HEK293 (cell line): ENCODE results near the gene MS4A18.
A peak's percentile ranks its signal among the peaks of the same experiment; 100 is the strongest.

Experiments
- BCL11B ChIP-seq: fragments of 450-650 bp; formaldehyde crosslinking; IDR thresholded peaks from 2 replicates; pipeline ENCODE4 v1.5.1; 2016; ENCODE audit warnings: low read depth, missing biosample characterization, missing genetic modification characterization
- GLI4 ChIP-seq: fragments of 450-650 bp; formaldehyde crosslinking; IDR thresholded peaks from 2 replicates; pipeline ENCODE4 v1.5.1; 2016; ENCODE audit warnings: missing biosample characterization, missing genetic modification characterization
- HOXD13 ChIP-seq: sonication (generic); formaldehyde crosslinking; IDR thresholded peaks from 2 replicates; pipeline ENCODE4 v1.8.0; 2022; ENCODE audit warnings: missing genetic modification reagents, borderline replicate concordance
- KLF16 ChIP-seq: fragments of 450-650 bp; formaldehyde crosslinking; IDR thresholded peaks from 2 replicates; pipeline ENCODE4 v1.5.1; 2017; ENCODE audit warnings: missing biosample characterization, missing genetic modification characterization
- KLF17 ChIP-seq: fragments of 450-650 bp; formaldehyde crosslinking; IDR thresholded peaks from 2 replicates; pipeline ENCODE4 v1.5.1; 2016; ENCODE audit warnings: missing biosample characterization, missing genetic modification characterization
- MYNN ChIP-seq: fragments of 450-650 bp; formaldehyde crosslinking; IDR thresholded peaks from 2 replicates; pipeline ENCODE4 v1.5.1; 2016; ENCODE audit warnings: missing biosample characterization, missing genetic modification characterization, borderline replicate concordance
- MZF1 ChIP-seq: fragments of 450-650 bp; formaldehyde crosslinking; IDR thresholded peaks from 2 replicates; pipeline ENCODE4 v1.5.1; 2017; ENCODE audit warnings: missing biosample characterization, missing genetic modification characterization, borderline replicate concordance
- PRDM1 ChIP-seq: fragments of 450-650 bp; formaldehyde crosslinking; IDR thresholded peaks from 2 replicates; pipeline ENCODE4; 2016; ENCODE audit warnings: missing biosample characterization, missing genetic modification characterization
- RBAK ChIP-seq: fragments of 450-650 bp; formaldehyde crosslinking; IDR thresholded peaks from 2 replicates; pipeline ENCODE4 v1.5.1; 2016; ENCODE audit warnings: missing biosample characterization, missing genetic modification characterization
- SALL2 ChIP-seq: fragments of 450-650 bp; formaldehyde crosslinking; IDR thresholded peaks from 2 replicates; pipeline ENCODE4 v1.5.0; 2017; ENCODE audit warnings: missing biosample characterization, mild to moderate bottlenecking, missing genetic modification characterization, borderline replicate concordance
- SP2 ChIP-seq: fragments of 450-650 bp; formaldehyde crosslinking; IDR thresholded peaks from 2 replicates; pipeline ENCODE4 v1.5.1; 2016; ENCODE audit warnings: missing biosample characterization, missing genetic modification characterization
- TCF7L2 ChIP-seq: IDR thresholded peaks from 2 replicates; pipeline ENCODE4 v1.6.1; 2011; ENCODE audit warnings: low read depth, mild to moderate bottlenecking, inconsistent platforms, low read length, moderate library complexity, borderline replicate concordance
- WT1 ChIP-seq: fragments of 450-650 bp; formaldehyde crosslinking; IDR thresholded peaks from 2 replicates; pipeline ENCODE4 v1.5.1; 2016; ENCODE audit warnings: missing biosample characterization, missing genetic modification characterization
- ZBTB21 ChIP-seq: fragments of 450-650 bp; formaldehyde crosslinking; IDR thresholded peaks from 2 replicates; pipeline ENCODE4 v1.5.1; 2017; ENCODE audit warnings: missing biosample characterization, missing genetic modification characterization
- ZFP41 ChIP-seq: fragments of 450-650 bp; formaldehyde crosslinking; IDR thresholded peaks from 2 replicates; pipeline ENCODE4 v1.5.1; 2016; ENCODE audit warnings: missing biosample characterization, missing genetic modification characterization, borderline replicate concordance
- ZFP69B ChIP-seq: fragments of 450-650 bp; formaldehyde crosslinking; IDR thresholded peaks from 2 replicates; pipeline ENCODE4 v1.5.1; 2016; ENCODE audit warnings: missing biosample characterization, missing genetic modification characterization
- ZIC2 ChIP-seq: fragments of 450-650 bp; formaldehyde crosslinking; IDR thresholded peaks from 2 replicates; pipeline ENCODE4 v1.5.1; 2016; ENCODE audit warnings: missing biosample characterization, missing genetic modification characterization
- ZNF175 ChIP-seq: fragments of 450-650 bp; formaldehyde crosslinking; IDR thresholded peaks from 2 replicates; pipeline ENCODE4 v1.5.1; 2016; ENCODE audit warnings: missing biosample characterization, missing genetic modification characterization
- ZNF214 ChIP-seq: fragments of 450-650 bp; formaldehyde crosslinking; IDR thresholded peaks from 2 replicates; pipeline ENCODE4 v1.5.1; 2017; ENCODE audit warnings: missing biosample characterization, mild to moderate bottlenecking, missing genetic modification characterization, borderline replicate concordance
- ZNF350 ChIP-seq: fragments of 450-650 bp; formaldehyde crosslinking; IDR thresholded peaks from 2 replicates; pipeline ENCODE4 v1.5.0; 2017; ENCODE audit warnings: missing biosample characterization, mild to moderate bottlenecking, missing genetic modification characterization
- ZNF354C ChIP-seq: fragments of 450-650 bp; formaldehyde crosslinking; IDR thresholded peaks from 2 replicates; pipeline ENCODE4 v1.5.1; 2016; ENCODE audit warnings: missing biosample characterization, missing genetic modification characterization, low read depth, borderline replicate concordance
- ZNF391 ChIP-seq: fragments of 450-650 bp; formaldehyde crosslinking; IDR thresholded peaks from 2 replicates; pipeline ENCODE4 v1.5.1; 2016; ENCODE audit warnings: low read depth, missing biosample characterization, missing genetic modification characterization, borderline replicate concordance
- ZNF404 ChIP-seq: fragments of 450-650 bp; formaldehyde crosslinking; IDR thresholded peaks from 2 replicates; pipeline ENCODE4 v1.5.1; 2017; ENCODE audit warnings: missing biosample characterization, missing genetic modification characterization
- ZNF423 ChIP-seq: fragments of 450-650 bp; formaldehyde crosslinking; IDR thresholded peaks from 2 replicates; pipeline ENCODE4 v1.5.1; 2016; ENCODE audit warnings: missing biosample characterization, missing genetic modification characterization
- ZNF433 ChIP-seq: fragments of 450-650 bp; formaldehyde crosslinking; IDR thresholded peaks from 2 replicates; pipeline ENCODE4 v1.5.1; 2016; ENCODE audit warnings: missing biosample characterization, missing genetic modification characterization, low read depth
- ZNF510 ChIP-seq: fragments of 450-650 bp; formaldehyde crosslinking; IDR thresholded peaks from 2 replicates; pipeline ENCODE4 v1.5.1; 2018; ENCODE audit warnings: mild to moderate bottlenecking, missing genetic modification characterization, missing biosample characterization; ENCODE audit not compliant: insufficient replicate concordance
- ZNF521 ChIP-seq: fragments of 450-650 bp; formaldehyde crosslinking; IDR thresholded peaks from 2 replicates; pipeline ENCODE4 v1.5.1; 2017; ENCODE audit warnings: missing biosample characterization, mild to moderate bottlenecking, missing genetic modification characterization
- ZNF530 ChIP-seq: fragments of 450-650 bp; formaldehyde crosslinking; IDR thresholded peaks from 2 replicates; pipeline ENCODE4 v1.5.1; 2016; ENCODE audit warnings: low read depth, missing biosample characterization, missing genetic modification characterization
- ZNF544 ChIP-seq: fragments of 450-650 bp; formaldehyde crosslinking; IDR thresholded peaks from 2 replicates; pipeline ENCODE4 v1.5.0; 2017; ENCODE audit warnings: missing biosample characterization, missing genetic modification characterization
- ZNF600 ChIP-seq: fragments of 450-650 bp; formaldehyde crosslinking; IDR thresholded peaks from 2 replicates; pipeline ENCODE4 v1.5.1; 2016; ENCODE audit warnings: missing biosample characterization, missing genetic modification characterization
- ZNF621 ChIP-seq: fragments of 450-650 bp; formaldehyde crosslinking; IDR thresholded peaks from 2 replicates; pipeline ENCODE4 v1.5.1; 2017; ENCODE audit warnings: missing biosample characterization, missing genetic modification characterization
- ZNF639 ChIP-seq: fragments of 450-650 bp; formaldehyde crosslinking; IDR thresholded peaks from 2 replicates; pipeline ENCODE4 v1.5.1; 2016; ENCODE audit warnings: missing biosample characterization, missing genetic modification characterization
- ZNF670 ChIP-seq: fragments of 450-650 bp; formaldehyde crosslinking; IDR thresholded peaks from 2 replicates; pipeline ENCODE4 v1.5.1; 2016; ENCODE audit warnings: missing biosample characterization, missing genetic modification characterization, low read depth
- ZNF747 ChIP-seq: fragments of 450-650 bp; formaldehyde crosslinking; IDR thresholded peaks from 2 replicates; pipeline ENCODE4 v1.5.1; 2016; ENCODE audit warnings: missing biosample characterization, missing genetic modification characterization
- ZNF785 ChIP-seq: fragments of 450-650 bp; formaldehyde crosslinking; IDR thresholded peaks from 2 replicates; pipeline ENCODE4 v1.5.1; 2016; ENCODE audit warnings: missing biosample characterization, missing genetic modification characterization
- ZNF830 ChIP-seq: fragments of 450-650 bp; IDR thresholded peaks from 2 replicates; pipeline ENCODE4 v1.5.0; 2018; ENCODE audit warnings: missing biosample characterization, missing genetic modification characterization, low read depth, mild to moderate bottlenecking, moderate library complexity
- ZSCAN30 ChIP-seq: fragments of 450-650 bp; IDR thresholded peaks from 2 replicates; pipeline ENCODE4 v1.5.1; 2018; ENCODE audit warnings: missing biosample characterization, mild to moderate bottlenecking, missing genetic modification characterization, moderate library complexity
- ZXDB ChIP-seq: fragments of 450-650 bp; formaldehyde crosslinking; IDR thresholded peaks from 2 replicates; pipeline ENCODE4 v1.5.1; 2016; ENCODE audit warnings: missing biosample characterization, missing genetic modification characterization
- TF ChIP-seq, protein P1 (sequence below): fragments of 450-650 bp; formaldehyde crosslinking; IDR thresholded peaks from 2 replicates; pipeline ENCODE4 v1.5.1; 2016; ENCODE audit warnings: missing biosample characterization, missing genetic modification characterization
- TF ChIP-seq, protein P2 (sequence below): fragments of 450-650 bp; formaldehyde crosslinking; IDR thresholded peaks from 2 replicates; pipeline ENCODE4 v1.5.1; 2017; ENCODE audit warnings: missing biosample characterization, missing genetic modification characterization

The MS4A18 gene

DNA sequence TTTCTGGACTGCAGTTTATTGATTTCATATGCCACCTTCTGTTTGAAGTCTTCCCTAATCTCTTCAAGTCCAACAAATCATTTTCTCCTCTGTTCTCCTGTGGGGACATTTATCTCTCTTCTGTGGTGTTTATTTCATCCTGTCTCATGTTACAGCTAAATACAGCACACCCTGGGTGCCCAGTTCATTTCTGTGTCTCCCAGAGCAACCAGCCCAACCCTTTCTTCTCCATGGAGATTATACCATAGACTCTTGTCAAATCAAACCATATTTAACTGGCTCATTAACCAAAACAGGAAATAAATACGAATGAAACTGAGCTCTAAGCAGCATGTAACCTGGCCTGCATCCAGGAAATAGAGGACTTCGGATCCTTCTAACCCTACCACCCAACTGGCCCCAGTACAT lies 25.2 kb upstream of the MS4A18 start, which contains the start of gene MS4A8 (continued):
- TF ChIP-seq ZFP41 (tag by site-specific recombination) (no peak), ZNF510 (tag by site-specific recombination) (no peak), ZNF530 (tag by site-specific recombination) (no peak), ZNF747 (tag by site-specific recombination) (no peak), ZNF433 (no peak), ZNF404 (tag by site-specific recombination) (no peak), ZNF521 (tag by site-specific recombination) (no peak), KLF16 (no peak), ZNF544 (tag by site-specific recombination) (no peak), PRDM1 (tag by site-specific recombination) (no peak), ZNF175 (no peak), KLF17 (tag by site-specific recombination) (0 out of 2 replicates have a peak, but pooled peaks have one; percentile 43), HOXD13 (CRISPR knock-in tag) (no peak), ZNF670 (no peak), ZIC2 (peak; percentile 77), SP2 (tag by site-specific recombination) (no peak), ZNF423 (tag by site-specific recombination) (no peak), ZNF350 (tag by site-specific recombination) (no peak), ZNF639 (no peak), ZNF785 (tag by site-specific recombination) (no peak), GLI4 (tag by site-specific recombination) (no peak), ZNF354C (tag by site-specific recombination) (no peak), SALL2 (tag by site-specific recombination) (no peak), ZNF214 (tag by site-specific recombination) (no peak), MYNN (tag by site-specific recombination) (peak; percentile 92), ZXDB (no peak), WT1 (no peak), ZNF830 (tag by site-specific recombination) (no peak), ZNF600 (no peak), ZFP69B (tag by site-specific recombination) (no peak), MZF1 (tag by site-specific recombination) (no peak), ZBTB21 (tag by site-specific recombination) (no peak), BCL11B (tag by site-specific recombination) (no peak), TCF7L2 (peak; percentile 62; the same call in 1 of the 2 replicates), RBAK (no peak), ZSCAN30 (tag by site-specific recombination) (no peak), ZNF621 (tag by site-specific recombination) (no peak), ZNF391 (no peak)
- TF ChIP-seq, protein P1, sequence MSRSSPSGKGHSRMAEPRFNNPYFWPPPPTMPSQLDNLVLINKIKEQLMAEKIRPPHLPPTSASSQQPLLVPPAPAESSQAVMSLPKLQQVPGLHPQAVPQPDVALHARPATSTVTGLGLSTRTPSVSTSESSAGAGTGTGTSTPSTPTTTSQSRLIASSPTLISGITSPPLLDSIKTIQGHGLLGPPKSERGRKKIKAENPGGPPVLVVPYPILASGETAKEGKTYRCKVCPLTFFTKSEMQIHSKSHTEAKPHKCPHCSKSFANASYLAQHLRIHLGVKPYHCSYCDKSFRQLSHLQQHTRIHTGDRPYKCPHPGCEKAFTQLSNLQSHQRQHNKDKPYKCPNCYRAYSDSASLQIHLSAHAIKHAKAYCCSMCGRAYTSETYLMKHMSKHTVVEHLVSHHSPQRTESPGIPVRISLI (tag by site-specific recombination) = no peak
- TF ChIP-seq, protein P2, sequence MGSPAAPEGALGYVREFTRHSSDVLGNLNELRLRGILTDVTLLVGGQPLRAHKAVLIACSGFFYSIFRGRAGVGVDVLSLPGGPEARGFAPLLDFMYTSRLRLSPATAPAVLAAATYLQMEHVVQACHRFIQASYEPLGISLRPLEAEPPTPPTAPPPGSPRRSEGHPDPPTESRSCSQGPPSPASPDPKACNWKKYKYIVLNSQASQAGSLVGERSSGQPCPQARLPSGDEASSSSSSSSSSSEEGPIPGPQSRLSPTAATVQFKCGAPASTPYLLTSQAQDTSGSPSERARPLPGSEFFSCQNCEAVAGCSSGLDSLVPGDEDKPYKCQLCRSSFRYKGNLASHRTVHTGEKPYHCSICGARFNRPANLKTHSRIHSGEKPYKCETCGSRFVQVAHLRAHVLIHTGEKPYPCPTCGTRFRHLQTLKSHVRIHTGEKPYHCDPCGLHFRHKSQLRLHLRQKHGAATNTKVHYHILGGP = no peak
